PFSK-1 (cell line): Measurements from ENCODE around the gene RANBP3.

Experiments used
- FOXP2 ChIP-seq: optimal IDR thresholded peaks from 2 replicates; pipeline ENCODE3; 2011; ENCODE audit warnings: borderline replicate concordance, control low read depth, inconsistent platforms; ENCODE audit not compliant: insufficient read depth; ENCODE audit errors: extremely low read length, extremely low read depth
- POLR2AphosphoS5 ChIP-seq: IDR thresholded peaks from 2 replicates; pipeline ENCODE4 v1.6.1; 2012; ENCODE audit warnings: low read depth, mild to moderate bottlenecking, control low read depth, low read length, moderate library complexity
- REST ChIP-seq, 2 experiments: IDR thresholded peaks; 2 replicates each; pipeline versions ENCODE4 v1.6.1 to v1.8.0; 2011 to 2012; ENCODE audit warnings: low read depth in 2 of 2, low read length in 2 of 2, control low read depth in 1 of 2, inconsistent platforms in 1 of 2, mild to moderate bottlenecking in 1 of 2, moderate library complexity in 1 of 2; ENCODE audit not compliant: insufficient read depth in 1 of 2
- SIN3A ChIP-seq: IDR thresholded peaks from 2 replicates; pipeline ENCODE4 v1.6.1; 2012; ENCODE audit warnings: mild to moderate bottlenecking, low read length, moderate library complexity, borderline replicate concordance; ENCODE audit not compliant: insufficient read depth
- TAF1 ChIP-seq: IDR thresholded peaks from 2 replicates; pipeline ENCODE4 v1.6.1; 2012; ENCODE audit warnings: low read length, control low read depth, borderline replicate concordance; ENCODE audit not compliant: insufficient read depth

The RANBP3 gene

GRCh38 chr19:6022570-6023064, 44.7 kb upstream of the RANBP3 start:
- no peak for TF ChIP-seq TAF1

GRCh38 chr19:6021878-6022569, 44.1 kb upstream of the RANBP3 start:
- TF ChIP-seq REST (IDR thresholded peaks at IDR 0.05; ENCODE audit: insufficient read depth in 1 of 2, low read depth in 2 of 2, low read length in 2 of 2) (no peak), POLR2AphosphoS5 (no peak), TAF1 (no peak)

DNA sequence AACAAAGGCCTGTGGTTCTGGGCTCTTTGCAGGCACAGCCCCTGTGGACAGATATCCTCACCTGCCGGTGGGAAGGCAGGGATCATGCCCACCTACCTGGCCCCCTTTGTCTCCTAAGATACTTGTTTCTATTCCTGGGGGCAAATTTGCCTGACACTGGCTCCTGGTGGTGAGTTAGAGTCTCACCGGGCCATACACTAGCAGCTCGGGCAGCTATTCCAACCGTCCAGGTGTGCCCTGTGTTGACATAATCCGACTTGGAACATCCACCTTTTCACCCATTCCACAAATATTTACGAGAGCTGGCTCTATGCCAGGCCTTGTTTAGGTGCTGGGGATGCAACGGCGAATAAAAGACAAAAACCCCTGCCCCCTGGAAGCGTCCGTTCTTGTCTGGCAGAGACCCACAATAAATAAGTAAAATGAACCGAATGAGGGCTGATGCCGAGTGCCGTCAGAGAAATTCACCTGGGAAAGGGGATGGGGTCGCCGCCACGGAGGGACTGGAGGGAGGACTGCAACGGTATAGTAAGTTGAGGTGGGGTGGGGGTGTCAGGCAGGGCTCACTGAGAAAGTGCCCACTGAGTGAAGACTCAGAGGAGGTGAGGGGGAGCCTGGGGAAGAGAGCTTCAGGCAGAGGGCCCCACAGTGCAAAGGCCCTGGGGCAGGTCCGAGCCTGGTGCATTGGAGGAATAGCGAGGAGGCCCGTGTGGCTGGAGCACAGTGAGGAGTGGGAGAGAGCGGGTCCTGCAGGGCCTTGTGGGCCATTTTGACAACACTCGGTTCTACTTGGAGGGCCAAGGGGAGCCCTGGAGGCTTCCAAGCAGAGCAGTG, 43.2 kb upstream of the RANBP3 start:
- TF ChIP-seq SIN3A (no peak), REST (IDR thresholded peaks at IDR 0.05; ENCODE audit: insufficient read depth in 1 of 2, low read depth in 2 of 2, low read length in 2 of 2) (no peak), POLR2AphosphoS5 (no peak), TAF1 (no peak), FOXP2 (no peak)

GRCh38 chr19:6020166-6020882, 42.4 kb upstream of the RANBP3 start:
- TF ChIP-seq REST (IDR thresholded peaks at IDR 0.05; ENCODE audit: insufficient read depth in 1 of 2, low read depth in 2 of 2, low read length in 2 of 2) (no peak), SIN3A (no peak), POLR2AphosphoS5 (no peak), FOXP2 (no peak), TAF1 (no peak)

GRCh38 chr19:6018786-6019185, 40.8 kb upstream of the RANBP3 start:
- TF ChIP-seq SIN3A (no peak), FOXP2 (no peak), POLR2AphosphoS5 (no peak), TAF1 (no peak)

GRCh38 chr19:6017576-6017975, 39.6 kb upstream of the RANBP3 start:
- TF ChIP-seq SIN3A (no peak), REST (IDR thresholded peaks at IDR 0.05; ENCODE audit: insufficient read depth in 1 of 2, low read depth in 2 of 2, low read length in 2 of 2) (no peak), FOXP2 (no peak), TAF1 (no peak)
